ENCODE data around the gene METTL16. TPM values are rescaled to one million over a fixed set of nuclear protein-coding genes. Genes with fewer than 3 reads are reported as not detected.

METTL16 gene
- total RNA-seq, 1 donor from 2014 or later = 17.6 TPM

GRCh38 chr17:2405247-2405926 is 106.3 kb downstream of the METTL16 start:
- no peaks in the 10 kb centered on the region for H3K27me3 ChIP-seq (ENCODE audit: control insufficient read depth, insufficient read depth, low read length)
- TF ChIP-seq CTCF (IDR thresholded peaks at IDR 0.05; ENCODE audit: insufficient read depth, low read length, severe bottlenecking) = no peak
- DNase-seq (ENCODE audit: low read depth) (peak; percentile 98), FAIRE-seq (peak; percentile 99)
- no peaks in the 10 kb centered on the region for H3K36me3 ChIP-seq (ENCODE audit: control insufficient read depth, insufficient read depth, low read length)
- no peak overlapping the region for H3K4me3 ChIP-seq (ENCODE audit: low read depth, low read length)

- FAIRE-seq (no peak), DNase-seq (ENCODE audit: low read depth) (no peak)
- Histone ChIP-seq H3K4me3 (ENCODE audit: low read depth, low read length) (no peak overlapping the region), H3K36me3 (ENCODE audit: control insufficient read depth, insufficient read depth, low read length) (peaks cover under 1% of the 10 kb centered on the region), H3K27me3 (ENCODE audit: control insufficient read depth, insufficient read depth, low read length) (no peaks in the 10 kb centered on the region)
- TF ChIP-seq CTCF (IDR thresholded peaks at IDR 0.05; ENCODE audit: insufficient read depth, low read length, severe bottlenecking) = no peak
These were observed 108.6 kb downstream of the METTL16 start for GRCh38 chr17:2403044-2403443.

GRCh38 chr17:2402544-2402943 is 109.1 kb downstream of the METTL16 start:
- no peak for DNase-seq (ENCODE audit: low read depth)
- H3K4me3 ChIP-seq (ENCODE audit: low read depth, low read length) = peak overlapping the region; percentile 99
- FAIRE-seq = no peak
- TF ChIP-seq CTCF (IDR thresholded peaks at IDR 0.05; ENCODE audit: insufficient read depth, low read length, severe bottlenecking) = no peak
- no peaks in the 10 kb centered on the region for H3K27me3 ChIP-seq (ENCODE audit: control insufficient read depth, insufficient read depth, low read length)
- peaks cover 2% of the 10 kb centered on the region for H3K36me3 ChIP-seq (ENCODE audit: control insufficient read depth, insufficient read depth, low read length)

GRCh38 chr17:2401426-2402221 is 110.1 kb downstream of the METTL16 start:
- peaks cover 2% of the 10 kb centered on the region for H3K36me3 ChIP-seq (ENCODE audit: control insufficient read depth, insufficient read depth, low read length)
- no peaks in the 10 kb centered on the region for H3K27me3 ChIP-seq (ENCODE audit: control insufficient read depth, insufficient read depth, low read length)
- peak; percentile 96 for DNase-seq (ENCODE audit: low read depth)
- peak; percentile 13 for FAIRE-seq
- TF ChIP-seq CTCF (IDR thresholded peaks at IDR 0.05; ENCODE audit: insufficient read depth, low read length, severe bottlenecking) = no peak
- peak overlapping the region; percentile 99 for H3K4me3 ChIP-seq (ENCODE audit: low read depth, low read length)

- no peak for FAIRE-seq
These were observed 110.7 kb downstream of the METTL16 start, which contains the start of gene MNT for GRCh38 chr17:2400877-2401425. Gene MNT, minus strand, starts transcription at chr17:2401060. Its CDS starts 348 bp downstream, at chr17:2400712.

More at GRCh38 chr17:2400877-2401425, 110.7 kb downstream of the METTL16 start, which contains the start of gene MNT:
- Histone ChIP-seq H3K36me3 (ENCODE audit: control insufficient read depth, insufficient read depth, low read length) (peaks cover 2% of the 10 kb centered on the region), H3K27me3 (ENCODE audit: control insufficient read depth, insufficient read depth, low read length) (no peaks in the 10 kb centered on the region), H3K4me3 (ENCODE audit: low read depth, low read length) (peak within 1 kb of the TSS; percentile 99)
- TF ChIP-seq CTCF (IDR thresholded peaks at IDR 0.05; ENCODE audit: insufficient read depth, low read length, severe bottlenecking) = no peak
- DNase-seq (ENCODE audit: low read depth) = no peak

All from bronchial epithelial cell (primary cell).